ENCODE results near the gene TCF19.

- TF ChIP-seq CTCF (IDR thresholded peaks at IDR 0.05) (no peak), ZNF232 (CRISPR knock-in tag; IDR thresholded peaks at IDR 0.05) (no peak), USF2 (CRISPR knock-in tag; IDR thresholded peaks at IDR 0.05) (no peak), HMGXB4 (CRISPR knock-in tag; IDR thresholded peaks at IDR 0.05) (no peak)
Measured at GRCh38 chr6:31125586-31126363, 32.6 kb upstream of the TCF19 start.

Data from WTC11 (cell line).